Ovary (tissue), 9 donors: Measurements from ENCODE around the gene KYNU. TPM values are rescaled to one million over a fixed set of nuclear protein-coding genes. Genes with fewer than 3 reads are reported as not detected.

Source experiments
- DNase-seq, 5 donors: peaks; one replicate each; pipeline ENCODE4 v3.0.0-alpha.2; 2019 to 2020
- H3K27ac ChIP-seq, 2 donors: fragments of 200-600 bp; one replicate each; pipeline versions ENCODE4 v1.5.1 to v1.8.0; 2019 to 2022
- H3K27me3 ChIP-seq: fragments of 200-600 bp; one replicate; pipeline ENCODE4 v1.8.0; 2022
- H3K36me3 ChIP-seq: fragments of 200-600 bp; sonication (generic); one replicate; pipeline ENCODE4 v1.5.1; 2019
- H3K4me1 ChIP-seq: one replicate; pipeline ENCODE4 v1.8.1; 2013; ENCODE audit warnings: mild to moderate bottlenecking, moderate library complexity; ENCODE audit not compliant: insufficient read depth
- H3K4me3 ChIP-seq: fragments of 200-600 bp; sonication (generic); one replicate; pipeline ENCODE4 v1.5.1; 2017
- H3K9me3 ChIP-seq, 2 donors: fragments of 200-600 bp in 1 of 2; sonication (generic) in 1 of 2; one replicate each; pipeline versions ENCODE4 v1.5.1 to v1.8.1; 2013 to 2019; ENCODE audit warnings: mild to moderate bottlenecking in 1 of 2, moderate library complexity in 1 of 2
- CTCF ChIP-seq, 3 donors: fragments of 450-650 bp in 2 of 3; fragments of 200-600 bp in 1 of 3; IDR thresholded peaks; one replicate each; pipeline versions ENCODE4 v1.5.1 to v1.8.0; 2016 to 2022; ENCODE audit warnings: antibody characterized with exemption in 3 of 3, mild to moderate bottlenecking in 1 of 3
- EP300 ChIP-seq: sonication (generic); formaldehyde crosslinking; IDR thresholded peaks from one replicate; pipeline ENCODE4 v1.6.1; 2017; ENCODE audit warnings: antibody characterized with exemption
- POLR2A ChIP-seq: fragments of 450-650 bp; IDR thresholded peaks from one replicate; pipeline ENCODE4 v1.6.1; 2017; ENCODE audit warnings: antibody characterized with exemption, mild to moderate bottlenecking, moderate library complexity
- WGBS, 3 donors: extraction: QIAGEN DNeasy Blood & Tissue Kit in 1 of 3; methylation state at CpG; one replicate each; pipeline versions ENCODE4 v1.1.5 to v1.1.7; 2013 to 2017; 5-methylcytosine and 5-hydroxymethylcytosine counted together
- intact Hi-C, 4 donors: fragments of 100-400 bp; cut with DNase I; formaldehyde crosslinking; loops; one replicate each; pipeline versions ENCODE4 v1.11.0 to v1.15.1; 2022 to 2023
- polyA plus RNA-seq, 2 donors: library from polyadenylated mRNA; stranded (reverse); fragments of 200-250 nt in 1 of 2; fragments of 350-450 nt in 1 of 2; fragmentation: Illumina TruSeq in 1 of 2; extraction: RNeasy Lipid Tissue Mini Kit (QIAGEN cat#74804) in 1 of 2; gene quantifications; one replicate each; pipeline ENCODE4 v1.2.3, GENCODE V29; 2013 to 2014
- total RNA-seq, 7 donors: library from RNA; depleted of rRNA in 2 of 7; stranded (reverse); fragments of >200 nt in 2 of 7; fragmentation: NEBNext Ultra II Directional in 3 of 7; extraction: Animal tissue kit (Norgen Biotek cat#: 25700) in 3 of 7; gene quantifications; one replicate each; pipeline versions ENCODE4 v1.1.0 to v1.2.4, GENCODE V29; 2016 to 2023
- donor health status: DM: no; HTN: no; CAD: no; lungs with moderate emphysema.
- donor health status: DM: no; HTN: no; CAD: no.
- donor health status: Bipolar disorder and iron deficiency.
- donor health status: DM: yes; HTN: yes; CAD: no.
- donor health status: DM: no; HTN: no; CAD: no.
- donor health status: DM: yes; HTN: yes; CAD: no.

Gene KYNU
- total and polyA plus RNA-seq, 9 donors = 0.40 to 3.2 (median 0.74) TPM

GRCh38 chr2:142952793-142953494 is 75.5 kb downstream of the KYNU start:
- intact Hi-C loops = no loop called here
- H3K27me3 ChIP-seq = no peaks in the 10 kb centered on the region
- no peaks in the 10 kb centered on the region for H3K36me3 ChIP-seq
- WGBS, 3 donors = 34 to 46% (median 40%) methylated on average over 6 of the region's 6 CpGs
- no peak for DNase-seq
- H3K4me1 ChIP-seq = no peaks in the 10 kb centered on the region
- no peaks in the 10 kb centered on the region for H3K9me3 ChIP-seq
- TF ChIP-seq POLR2A (no peak), EP300 (no peak), CTCF (IDR thresholded peaks at IDR 0.05) (no peak)
- no peak overlapping the region for H3K4me3 ChIP-seq
- H3K27ac ChIP-seq = no peak overlapping the region

- no peak for TF ChIP-seq EP300
- TF ChIP-seq POLR2A = no peak
- TF ChIP-seq CTCF (IDR thresholded peaks at IDR 0.05) = no peak
- Histone ChIP-seq H3K36me3 (no peaks in the 10 kb centered on the region), H3K4me1 (no peaks in the 10 kb centered on the region), H3K9me3 (no peaks in the 10 kb centered on the region), H3K4me3 (no peak overlapping the region), H3K27ac (no peak overlapping the region), H3K27me3 (no peaks in the 10 kb centered on the region)
- WGBS, 3 donors = 67 to 89% (median 79%) methylated on average over 1 of the region's 1 CpG
- no peak for DNase-seq
- intact Hi-C loops = no loop called here
Observed at GRCh38 chr2:142954493-142954892, 77.0 kb downstream of the KYNU start.

- H3K9me3 ChIP-seq = no peaks in the 10 kb centered on the region
- no peaks in the 10 kb centered on the region for H3K4me1 ChIP-seq
- H3K4me3 ChIP-seq = no peak overlapping the region
- no peaks in the 10 kb centered on the region for H3K36me3 ChIP-seq
- no peaks in the 10 kb centered on the region for H3K27me3 ChIP-seq
- intact Hi-C loops = no loop called here
- H3K27ac ChIP-seq = no peak overlapping the region
- TF ChIP-seq CTCF (IDR thresholded peaks at IDR 0.05) (no peak), EP300 (no peak), POLR2A (no peak)
- WGBS, 3 donors = 61 to 78% (median 72%) methylated on average over 1 of the region's 1 CpG
- DNase-seq = no peak
Observed at GRCh38 chr2:142957144-142957543, 79.7 kb downstream of the KYNU start.

- no peaks in the 10 kb centered on the region for H3K36me3 ChIP-seq
- intact Hi-C loops = no loop called here
- H3K27ac ChIP-seq = no peak overlapping the region
- no peaks in the 10 kb centered on the region for H3K9me3 ChIP-seq
- no peaks in the 10 kb centered on the region for H3K4me1 ChIP-seq
- H3K27me3 ChIP-seq = no peaks in the 10 kb centered on the region
- no peak for DNase-seq
- TF ChIP-seq POLR2A (no peak), EP300 (no peak), CTCF (IDR thresholded peaks at IDR 0.05) (no peak)
- WGBS, 3 donors = 90 to 95% (median 92%) methylated on average over 1 of the region's 1 CpG
- no peak overlapping the region for H3K4me3 ChIP-seq
Observed at GRCh38 chr2:142961202-142961601, 83.7 kb downstream of the KYNU start.
